RWPE1 (cell line): Measurements from ENCODE around the gene PIK3R2.

Experiments
- CTCF ChIA-PET: fragments of 350-600 bp; sonication (Branson Sonifier 250); formaldehyde crosslinking; extraction: SDS; loops from one replicate; lab custom pipeline; 2021; lab: Yijun Ruan, JAX
- POLR2A ChIA-PET: fragments of 400-600 bp; formaldehyde crosslinking; extraction: SDS; loops from one replicate; lab custom pipeline; 2020; ENCODE audit warnings: antibody characterized with exemption; ENCODE audit not compliant: low non-redundant PET; lab: Yijun Ruan, JAX
- DNase-seq: peaks from one replicate; pipeline ENCODE4 v3.0.0; 2012; ENCODE audit warnings: low spot score
- H3K27ac ChIP-seq: fragments of 450-650 bp; 2 replicates; pipeline ENCODE4 v1.5.1; 2017
- TF ChIP-seq, protein P1 (sequence below): fragments of 450-650 bp; conservative IDR thresholded peaks from 2 replicates; pipeline ENCODE4 v1.5.1; 2017; ENCODE audit warnings: low read depth, mild to moderate bottlenecking

The PIK3R2 gene

DNA sequence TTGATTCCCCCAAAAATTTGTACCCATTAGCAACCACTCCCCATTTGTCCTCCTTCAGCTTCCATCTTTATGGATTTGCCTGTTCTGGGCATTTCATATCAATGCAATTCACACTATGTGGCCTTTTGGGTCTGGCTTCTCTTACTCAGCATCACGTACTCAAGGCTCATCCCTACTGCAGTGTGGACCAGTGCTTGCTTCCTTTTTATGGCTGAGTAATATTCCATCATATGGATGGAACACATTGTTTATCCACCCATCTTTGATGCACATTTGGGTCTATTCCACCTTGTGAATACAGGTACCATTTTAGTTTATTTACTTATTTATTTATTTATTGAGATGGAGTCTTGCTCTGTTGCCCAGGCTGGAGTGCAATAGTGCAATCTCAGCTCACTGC lies 12.5 kb upstream of the PIK3R2 start:
- DNase-seq, result no peak
- no peak overlapping the region for H3K27ac ChIP-seq
- CTCF ChIA-PET, result no interaction called here

DNA sequence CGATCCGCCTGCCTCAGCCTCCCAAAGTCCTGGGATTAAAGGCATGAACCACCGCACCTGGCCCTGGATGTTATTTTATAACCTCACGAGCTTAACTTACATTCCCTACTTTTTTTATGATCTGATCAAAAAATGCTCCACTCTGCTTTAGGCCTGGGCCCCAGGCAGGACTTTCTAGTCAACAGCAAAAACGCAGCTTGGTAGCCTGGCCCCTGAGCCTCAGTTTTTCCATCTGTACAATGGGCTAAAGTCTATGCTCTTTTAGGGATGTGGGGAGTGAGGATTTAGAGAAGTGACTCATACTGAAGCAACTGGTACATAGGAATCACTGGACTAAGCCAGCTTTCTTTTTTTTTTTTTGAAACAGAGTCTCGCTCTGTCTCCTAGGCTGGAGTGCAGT lies 11.9 kb upstream of the PIK3R2 start:
- no peak overlapping the region for H3K27ac ChIP-seq
- POLR2A ChIA-PET, result no interaction called here
- TF ChIP-seq, protein P1, sequence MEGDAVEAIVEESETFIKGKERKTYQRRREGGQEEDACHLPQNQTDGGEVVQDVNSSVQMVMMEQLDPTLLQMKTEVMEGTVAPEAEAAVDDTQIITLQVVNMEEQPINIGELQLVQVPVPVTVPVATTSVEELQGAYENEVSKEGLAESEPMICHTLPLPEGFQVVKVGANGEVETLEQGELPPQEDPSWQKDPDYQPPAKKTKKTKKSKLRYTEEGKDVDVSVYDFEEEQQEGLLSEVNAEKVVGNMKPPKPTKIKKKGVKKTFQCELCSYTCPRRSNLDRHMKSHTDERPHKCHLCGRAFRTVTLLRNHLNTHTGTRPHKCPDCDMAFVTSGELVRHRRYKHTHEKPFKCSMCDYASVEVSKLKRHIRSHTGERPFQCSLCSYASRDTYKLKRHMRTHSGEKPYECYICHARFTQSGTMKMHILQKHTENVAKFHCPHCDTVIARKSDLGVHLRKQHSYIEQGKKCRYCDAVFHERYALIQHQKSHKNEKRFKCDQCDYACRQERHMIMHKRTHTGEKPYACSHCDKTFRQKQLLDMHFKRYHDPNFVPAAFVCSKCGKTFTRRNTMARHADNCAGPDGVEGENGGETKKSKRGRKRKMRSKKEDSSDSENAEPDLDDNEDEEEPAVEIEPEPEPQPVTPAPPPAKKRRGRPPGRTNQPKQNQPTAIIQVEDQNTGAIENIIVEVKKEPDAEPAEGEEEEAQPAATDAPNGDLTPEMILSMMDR, result no peak
- CTCF ChIA-PET, result no interaction called here
- DNase-seq, result no peak

More for the DNA sequence above, 12.5 kb upstream of the PIK3R2 start:
- POLR2A ChIA-PET, result no interaction called here
- TF ChIP-seq, protein P1, result no peak

DNA sequence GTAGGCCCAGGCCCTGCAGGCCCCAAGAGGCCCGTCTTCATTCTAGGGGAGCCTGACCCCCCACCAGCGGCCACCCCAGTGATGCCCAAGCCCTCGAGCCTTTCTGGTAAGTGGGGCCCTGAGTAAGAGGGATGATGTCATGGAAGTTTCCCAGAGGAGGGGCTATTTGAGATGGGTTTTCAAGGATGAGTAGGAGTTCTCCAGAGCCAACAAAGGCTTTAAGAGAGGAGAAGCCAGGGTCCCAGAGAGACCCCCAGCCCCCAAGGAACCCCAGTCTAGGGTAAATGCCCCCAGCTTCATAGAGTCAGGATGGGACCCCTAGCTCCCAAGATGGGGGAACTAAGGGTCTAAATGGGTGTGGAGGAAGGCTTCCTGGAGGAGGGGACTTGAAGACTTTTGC lies 9.1 kb upstream of the PIK3R2 start:
- no peak for DNase-seq
- CTCF ChIA-PET, result interaction anchor here (0.7 kb wide), 1 partner anchor 108 kb away, joined by 4 read pairs; no protein-coding TSS in a partner anchor
- no peak overlapping the region for H3K27ac ChIP-seq
- TF ChIP-seq, protein P1, result no peak
- POLR2A ChIA-PET, result no interaction called here

DNA sequence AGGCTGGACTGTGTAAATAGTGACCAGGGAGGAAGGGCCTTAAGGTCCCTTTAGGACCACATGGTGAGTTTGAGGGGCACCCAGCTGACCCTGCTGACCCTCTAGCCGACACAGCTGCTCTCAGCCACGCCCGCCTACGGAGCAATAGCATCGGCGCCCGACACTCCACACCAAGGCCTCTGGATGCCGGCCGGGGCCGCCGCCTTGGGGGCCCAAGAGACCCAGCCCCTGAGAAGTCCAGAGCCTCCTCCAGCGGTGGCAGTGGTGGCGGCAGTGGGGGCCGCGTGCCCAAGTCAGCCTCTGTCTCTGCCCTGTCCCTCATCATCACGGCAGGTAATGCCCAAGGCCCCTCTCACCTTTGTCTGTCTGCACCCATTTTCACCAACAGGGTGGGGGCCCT lies 8.6 kb upstream of the PIK3R2 start:
- CTCF ChIA-PET, result interaction anchor here (0.7 kb wide), 1 partner anchor 107 kb away, joined by 4 read pairs; no protein-coding TSS in a partner anchor
- POLR2A ChIA-PET, result no interaction called here
- DNase-seq, result no peak
- H3K27ac ChIP-seq, result no peak overlapping the region
- TF ChIP-seq, protein P1, result no peak

DNA sequence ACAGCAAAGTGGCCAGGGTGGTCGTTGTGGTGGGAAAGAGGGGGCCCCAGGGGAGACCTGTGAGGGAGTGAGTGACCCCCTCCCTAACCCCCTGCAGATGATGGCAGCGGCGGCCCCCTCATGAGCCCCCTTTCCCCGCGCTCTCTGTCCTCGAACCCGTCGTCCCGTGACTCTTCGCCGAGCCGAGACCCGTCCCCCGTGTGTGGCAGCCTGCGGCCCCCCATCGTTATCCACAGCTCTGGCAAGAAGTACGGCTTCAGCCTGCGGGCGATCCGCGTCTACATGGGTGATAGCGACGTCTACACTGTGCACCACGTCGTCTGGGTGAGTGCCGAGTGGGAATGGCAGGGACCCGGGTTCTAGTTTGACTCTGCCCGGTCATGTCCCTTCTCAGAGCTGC lies 8.1 kb upstream of the PIK3R2 start:
- no peak for DNase-seq
- ChIA-PET CTCF (no interaction called here), POLR2A (no interaction called here)
- TF ChIP-seq, protein P1, result no peak
- no peak overlapping the region for H3K27ac ChIP-seq

DNA sequence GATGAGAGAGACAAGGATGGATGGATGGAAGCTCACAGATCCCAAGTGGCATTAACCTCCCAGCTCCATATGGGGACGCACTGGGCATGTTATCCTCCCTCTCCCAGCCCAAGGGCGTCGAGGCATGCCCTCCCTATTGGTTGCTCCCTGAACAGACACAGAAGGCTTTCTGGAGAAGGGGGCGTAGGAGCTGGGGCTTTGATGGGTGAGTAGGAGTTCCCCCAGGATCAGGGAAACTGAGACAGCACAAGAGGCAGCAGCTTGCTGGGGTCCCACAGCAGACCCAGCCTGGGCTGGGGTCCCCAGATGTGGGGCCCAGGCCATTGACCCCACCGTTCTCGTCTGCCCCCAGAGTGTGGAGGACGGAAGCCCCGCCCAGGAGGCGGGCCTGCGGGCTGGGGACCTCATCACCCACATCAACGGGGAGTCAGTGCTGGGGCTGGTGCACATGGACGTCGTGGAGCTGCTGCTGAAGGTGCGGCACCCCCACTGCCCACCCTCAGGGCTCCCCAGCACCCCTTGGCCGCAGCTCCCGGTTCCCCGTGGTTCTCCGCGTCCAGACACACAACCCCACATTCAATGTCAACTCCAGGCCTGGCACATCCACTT lies 7.5 kb upstream of the PIK3R2 start:
- TF ChIP-seq, protein P1, result no peak
- H3K27ac ChIP-seq, result no peak overlapping the region
- POLR2A ChIA-PET, result no interaction called here
- CTCF ChIA-PET, result no interaction called here
- DNase-seq, result no peak
